Dendritic cell treated with granulocyte-macrophage colony-stimulating factor and Interleukin-4, amounts not matched to agents 40 ng/mL and 50 ng/mL, for 4 days (primary cell): ENCODE results near the gene RPS6KA2.

Source experiments
- H3K27ac Mint-ChIP-seq: one replicate; pipeline ENCODE4 v1.8.0; 2022; ENCODE audit warnings: mild to moderate bottlenecking, mixed read lengths
- H3K27me3 Mint-ChIP-seq: one replicate; pipeline ENCODE4 v1.8.0; 2022; ENCODE audit warnings: mild to moderate bottlenecking, mixed read lengths
- H3K36me3 Mint-ChIP-seq: one replicate; pipeline ENCODE4 v1.8.0; 2022; ENCODE audit warnings: low read depth, mixed read lengths
- H3K4me1 Mint-ChIP-seq: one replicate; pipeline ENCODE4 v1.8.0; 2022; ENCODE audit warnings: low read depth, mixed read lengths
- H3K4me3 Mint-ChIP-seq: one replicate; pipeline ENCODE4 v1.8.0; 2022; ENCODE audit warnings: mild to moderate bottlenecking, moderate library complexity, mixed read lengths
- H3K9me3 Mint-ChIP-seq: one replicate; pipeline ENCODE4 v1.8.0; 2022; ENCODE audit warnings: mixed read lengths
- intact Hi-C: fragments of 100-400 bp; cut with micrococcal nuclease; formaldehyde crosslinking; loops from one replicate; pipeline ENCODE4 v1.15.0; 2022

The RPS6KA2 gene

GRCh38 chr6:166608774-166609173 is 18.3 kb downstream of the RPS6KA2 start:
- no peaks in the 10 kb centered on the region for H3K27me3 Mint-ChIP-seq
- H3K27ac Mint-ChIP-seq, result no peak overlapping the region
- no peak overlapping the region for H3K4me3 Mint-ChIP-seq
- no peaks in the 10 kb centered on the region for H3K36me3 Mint-ChIP-seq
- H3K4me1 Mint-ChIP-seq, result no peaks in the 10 kb centered on the region
- intact Hi-C loops, result no loop called here
- no peaks in the 10 kb centered on the region for H3K9me3 Mint-ChIP-seq

- Mint-ChIP-seq H3K27ac (no peak overlapping the region), H3K36me3 (no peaks in the 10 kb centered on the region), H3K4me1 (peaks cover 8% of the 10 kb centered on the region), H3K4me3 (no peak overlapping the region), H3K9me3 (no peaks in the 10 kb centered on the region), H3K27me3 (peaks cover 4% of the 10 kb centered on the region)
- intact Hi-C loops, result no loop called here
These were observed 21.3 kb downstream of the RPS6KA2 start for GRCh38 chr6:166605752-166606151.

DNA sequence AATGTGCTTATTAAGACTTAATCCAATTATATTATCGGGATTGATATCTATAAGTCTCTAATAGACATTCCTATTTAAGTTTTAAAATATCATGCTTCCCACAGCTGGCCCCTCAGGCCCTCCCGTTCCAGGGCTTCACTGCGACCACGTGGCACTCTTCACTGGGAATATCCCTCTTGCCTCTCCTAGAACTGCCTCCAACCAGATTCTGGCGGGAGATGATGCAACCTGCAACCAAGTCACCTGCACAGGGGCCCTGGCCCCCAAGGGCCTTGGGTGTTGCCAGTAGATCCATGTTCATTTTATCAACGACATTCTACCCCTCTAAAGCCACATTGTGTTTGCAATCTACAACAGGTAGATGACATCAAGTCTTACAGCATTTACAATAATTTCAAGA is 22.1 kb downstream of the RPS6KA2 start:
- Mint-ChIP-seq H3K9me3 (no peaks in the 10 kb centered on the region), H3K4me1 (peaks cover 10% of the 10 kb centered on the region), H3K36me3 (no peaks in the 10 kb centered on the region), H3K4me3 (no peak overlapping the region), H3K27ac (no peak overlapping the region), H3K27me3 (peaks cover 4% of the 10 kb centered on the region)
- intact Hi-C loops, result no loop called here

DNA sequence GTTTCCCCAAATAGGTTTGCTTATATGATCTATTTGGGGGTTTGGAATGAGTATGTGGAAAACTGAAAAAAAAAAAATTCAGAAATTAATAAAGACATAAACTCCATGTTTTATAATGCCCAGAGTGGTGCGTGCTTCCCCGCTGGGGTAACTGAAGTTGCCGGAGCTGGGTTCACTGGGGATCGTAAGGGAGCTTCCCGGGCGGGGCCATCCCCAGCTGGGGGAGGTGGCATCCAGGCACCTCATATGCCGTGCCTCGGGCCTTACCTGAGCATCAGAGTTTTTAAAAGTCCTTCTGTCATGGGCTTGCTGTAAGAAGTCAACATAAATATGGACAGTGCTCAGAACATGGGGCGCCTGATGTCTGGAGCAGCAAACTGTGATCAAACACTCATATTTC is 22.7 kb downstream of the RPS6KA2 start:
- intact Hi-C loops, result no loop called here
- no peak overlapping the region for H3K4me3 Mint-ChIP-seq
- no peaks in the 10 kb centered on the region for H3K36me3 Mint-ChIP-seq
- no peak overlapping the region for H3K27ac Mint-ChIP-seq
- no peaks in the 10 kb centered on the region for H3K9me3 Mint-ChIP-seq
- peaks cover 4% of the 10 kb centered on the region for H3K27me3 Mint-ChIP-seq
- peaks cover 15% of the 10 kb centered on the region for H3K4me1 Mint-ChIP-seq

GRCh38 chr6:166603043-166603690 is 23.9 kb downstream of the RPS6KA2 start:
- Mint-ChIP-seq H3K27ac (no peak overlapping the region), H3K36me3 (no peaks in the 10 kb centered on the region)

GRCh38 chr6:166601956-166602355 is 25.1 kb downstream of the RPS6KA2 start:
- peaks cover 36% of the 10 kb centered on the region for H3K4me1 Mint-ChIP-seq
- intact Hi-C loops, result no loop called here
- H3K9me3 Mint-ChIP-seq, result no peaks in the 10 kb centered on the region
- H3K27ac Mint-ChIP-seq, result no peak overlapping the region
- no peaks in the 10 kb centered on the region for H3K36me3 Mint-ChIP-seq
- no peak overlapping the region for H3K4me3 Mint-ChIP-seq
- H3K27me3 Mint-ChIP-seq, result peaks cover 8% of the 10 kb centered on the region

More at GRCh38 chr6:166603043-166603690, 23.9 kb downstream of the RPS6KA2 start:
- Mint-ChIP-seq H3K4me3 (peak overlapping the region; percentile 27), H3K9me3 (no peaks in the 10 kb centered on the region), H3K4me1 (peaks cover 27% of the 10 kb centered on the region), H3K27me3 (peaks cover 4% of the 10 kb centered on the region)
- intact Hi-C loops, result no loop called here

GRCh38 chr6:166600931-166601330 is 26.1 kb downstream of the RPS6KA2 start:
- Mint-ChIP-seq H3K27me3 (peaks cover 11% of the 10 kb centered on the region), H3K36me3 (no peaks in the 10 kb centered on the region), H3K27ac (no peak overlapping the region), H3K4me3 (no peak overlapping the region), H3K9me3 (no peaks in the 10 kb centered on the region), H3K4me1 (peaks cover 40% of the 10 kb centered on the region)
- intact Hi-C loops, result no loop called here

- intact Hi-C loops, result no loop called here
- no peaks in the 10 kb centered on the region for H3K9me3 Mint-ChIP-seq
- peaks cover 40% of the 10 kb centered on the region for H3K4me1 Mint-ChIP-seq
These were observed 27.8 kb downstream of the RPS6KA2 start for GRCh38 chr6:166599205-166599604.

GRCh38 chr6:166598441-166599138 is 28.5 kb downstream of the RPS6KA2 start:
- H3K9me3 Mint-ChIP-seq, result no peaks in the 10 kb centered on the region
- H3K36me3 Mint-ChIP-seq, result no peaks in the 10 kb centered on the region
- peaks cover 11% of the 10 kb centered on the region for H3K27me3 Mint-ChIP-seq
- no peak overlapping the region for H3K4me3 Mint-ChIP-seq
- H3K4me1 Mint-ChIP-seq, result peaks cover 39% of the 10 kb centered on the region
- peak overlapping the region; percentile 27 for H3K27ac Mint-ChIP-seq
- intact Hi-C loops, result no loop called here

More at GRCh38 chr6:166599205-166599604, 27.8 kb downstream of the RPS6KA2 start:
- Mint-ChIP-seq H3K4me3 (no peak overlapping the region), H3K27ac (peak overlapping the region; percentile 27), H3K36me3 (no peaks in the 10 kb centered on the region), H3K27me3 (peaks cover 11% of the 10 kb centered on the region)

DNA sequence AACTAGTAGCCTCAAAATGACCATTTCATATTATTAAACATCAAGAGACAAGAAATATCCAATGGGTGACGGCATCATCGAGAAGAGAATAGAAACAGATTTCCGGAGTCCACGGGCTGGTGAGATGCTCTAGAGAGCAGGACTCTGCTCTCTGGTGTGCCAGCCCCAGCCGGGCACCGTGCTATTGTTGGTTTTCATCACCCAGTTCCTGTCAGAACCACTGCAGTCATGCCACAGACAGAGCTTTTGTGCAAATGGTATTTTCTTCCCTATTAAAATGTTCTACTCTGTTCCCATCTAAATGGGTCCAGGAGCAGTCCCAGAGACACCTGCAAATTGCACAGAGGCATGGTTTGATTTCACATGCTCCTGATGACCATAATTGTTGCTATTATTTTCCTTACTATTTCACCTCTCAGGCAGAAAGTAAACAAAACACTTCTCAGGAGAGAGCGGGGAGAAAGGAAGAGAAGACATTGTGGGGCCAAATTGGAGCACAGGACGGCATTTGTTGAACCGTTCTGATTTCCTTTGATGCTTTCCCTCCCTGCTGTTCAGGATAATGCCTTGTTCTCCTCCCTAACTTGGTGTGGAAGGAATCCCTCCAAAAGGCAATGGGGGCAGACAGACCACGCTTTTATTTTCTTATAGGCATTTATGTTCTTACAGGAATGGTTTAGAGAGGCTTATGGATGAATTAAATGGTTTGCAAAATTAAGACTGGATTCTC is 29.2 kb downstream of the RPS6KA2 start:
- Mint-ChIP-seq H3K36me3 (no peaks in the 10 kb centered on the region), H3K27me3 (peaks cover 11% of the 10 kb centered on the region), H3K4me1 (peaks cover 34% of the 10 kb centered on the region), H3K4me3 (no peak overlapping the region), H3K9me3 (no peaks in the 10 kb centered on the region), H3K27ac (no peak overlapping the region)
- intact Hi-C loops, result no loop called here

DNA sequence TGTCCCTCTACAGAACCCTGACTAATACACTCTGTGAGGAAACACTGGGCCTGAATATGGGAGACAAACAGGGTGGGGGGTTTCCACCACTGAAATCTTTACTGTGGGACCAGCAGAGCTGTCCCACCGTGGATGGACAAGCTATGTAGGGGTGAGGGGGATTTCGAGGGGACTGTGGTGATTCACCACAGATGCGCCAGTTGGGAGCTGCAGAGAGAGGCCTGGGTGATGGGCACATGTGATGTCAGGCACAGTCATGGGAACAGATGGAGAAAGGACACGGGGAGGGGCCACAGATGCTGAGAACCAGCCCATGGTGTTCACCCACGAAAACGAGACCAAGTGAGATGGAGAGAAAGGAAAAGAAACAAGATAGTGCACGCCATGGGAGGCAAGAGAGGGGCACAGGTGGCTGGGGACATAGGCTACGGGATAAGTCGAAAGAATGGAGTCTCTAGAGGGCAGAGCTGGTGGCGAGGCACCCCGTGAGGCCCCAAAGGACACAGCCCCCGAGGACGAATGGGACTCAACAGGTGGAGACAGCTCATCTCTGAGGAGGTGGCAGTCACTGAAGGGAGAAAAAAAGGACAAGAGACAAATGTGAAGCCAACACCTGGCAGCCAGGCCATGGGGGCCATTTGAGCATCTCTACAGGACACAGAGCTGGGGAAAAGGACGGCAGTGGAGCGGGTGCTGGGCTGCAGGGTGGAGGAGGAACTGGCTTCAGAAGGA is 30.1 kb downstream of the RPS6KA2 start:
- Mint-ChIP-seq H3K4me3 (no peak overlapping the region), H3K27ac (no peak overlapping the region), H3K36me3 (no peaks in the 10 kb centered on the region), H3K4me1 (peaks cover 37% of the 10 kb centered on the region), H3K27me3 (peaks cover 7% of the 10 kb centered on the region), H3K9me3 (no peaks in the 10 kb centered on the region)
- intact Hi-C loops, result no loop called here

DNA sequence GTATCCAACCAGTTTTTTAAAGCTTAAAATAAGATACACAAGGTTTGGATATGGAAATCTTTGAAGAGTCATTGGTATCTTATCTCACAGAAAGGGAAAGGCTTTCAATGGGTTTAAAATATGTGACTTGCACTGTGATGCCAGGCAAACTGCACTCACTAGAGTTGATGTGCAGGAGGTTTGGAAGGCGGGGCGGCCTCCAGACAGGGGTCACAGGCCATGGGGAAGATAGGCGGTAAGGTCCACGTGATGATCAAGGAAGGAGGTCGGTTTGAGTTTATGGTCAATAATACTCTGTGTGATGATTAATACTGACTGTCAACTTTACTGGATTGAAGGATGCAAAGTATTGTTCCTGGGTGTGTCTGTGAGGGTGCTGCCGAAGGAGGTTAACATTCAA is 31.1 kb downstream of the RPS6KA2 start:
- H3K36me3 Mint-ChIP-seq, result no peaks in the 10 kb centered on the region

GRCh38 chr6:166595061-166595780 is 31.8 kb downstream of the RPS6KA2 start:
- peaks cover 40% of the 10 kb centered on the region for H3K4me1 Mint-ChIP-seq
- H3K27ac Mint-ChIP-seq, result no peak overlapping the region
- no peaks in the 10 kb centered on the region for H3K36me3 Mint-ChIP-seq
- peaks cover 7% of the 10 kb centered on the region for H3K27me3 Mint-ChIP-seq
- no peak overlapping the region for H3K4me3 Mint-ChIP-seq
- H3K9me3 Mint-ChIP-seq, result no peaks in the 10 kb centered on the region
- intact Hi-C loops, result no loop called here

More for the DNA sequence above, 31.1 kb downstream of the RPS6KA2 start:
- Mint-ChIP-seq H3K27me3 (peaks cover 7% of the 10 kb centered on the region), H3K27ac (no peak overlapping the region), H3K9me3 (no peaks in the 10 kb centered on the region), H3K4me3 (no peak overlapping the region), H3K4me1 (peaks cover 37% of the 10 kb centered on the region)
- intact Hi-C loops, result no loop called here
